RWPE1 (cell line): Measurements from ENCODE around the gene COL6A2.

ENCODE experiments used
- CTCF ChIA-PET: fragments of 350-600 bp; sonication (Branson Sonifier 250); formaldehyde crosslinking; extraction: SDS; loops from one replicate; lab custom pipeline; 2021; lab: Yijun Ruan, JAX
- POLR2A ChIA-PET: fragments of 400-600 bp; formaldehyde crosslinking; extraction: SDS; loops from one replicate; lab custom pipeline; 2020; ENCODE audit warnings: antibody characterized with exemption; ENCODE audit not compliant: low non-redundant PET; lab: Yijun Ruan, JAX
- DNase-seq: peaks from one replicate; pipeline ENCODE4 v3.0.0; 2012; ENCODE audit warnings: low spot score
- H3K27ac ChIP-seq: fragments of 450-650 bp; 2 replicates; pipeline ENCODE4 v1.5.1; 2017
- CTCF ChIP-seq: fragments of 450-650 bp; conservative IDR thresholded peaks from 2 replicates; pipeline ENCODE4 v1.5.1; 2017; ENCODE audit warnings: low read depth, mild to moderate bottlenecking

Gene COL6A2

GRCh38 chr21:46122758-46123683 is 25.1 kb downstream of the COL6A2 start:
- no peak for DNase-seq
- POLR2A ChIA-PET, result no interaction called here
- TF ChIP-seq CTCF, result no peak
- peak overlapping the region; percentile 32; the same call in 1 of the 2 replicates for H3K27ac ChIP-seq
- CTCF ChIA-PET, result interaction anchor here (1.2 kb wide), 1 partner anchor 20 kb away, joined by 5 read pairs; no protein-coding TSS in a partner anchor

- H3K27ac ChIP-seq, result no peak overlapping the region
- no peak for TF ChIP-seq CTCF
- DNase-seq, result no peak
- ChIA-PET CTCF (no interaction called here), POLR2A (no interaction called here)
These were observed 26.4 kb downstream of the COL6A2 start for GRCh38 chr21:46124083-46124925.

GRCh38 chr21:46124926-46125845 is 27.3 kb downstream of the COL6A2 start:
- no peak for DNase-seq
- TF ChIP-seq CTCF, result no peak
- ChIA-PET CTCF (interaction anchor here (0.7 kb wide), 1 partner anchor 87 kb away, joined by 8 read pairs; no protein-coding TSS in a partner anchor), POLR2A (no interaction called here)
- no peak overlapping the region for H3K27ac ChIP-seq

- POLR2A ChIA-PET, result no interaction called here
- DNase-seq, result no peak
- H3K27ac ChIP-seq, result no peak overlapping the region
- TF ChIP-seq CTCF, result no peak
- CTCF ChIA-PET, result no interaction called here
These were observed 28.0 kb downstream of the COL6A2 start for GRCh38 chr21:46125846-46126301.

GRCh38 chr21:46126309-46127238 is 28.7 kb downstream of the COL6A2 start:
- no peak for TF ChIP-seq CTCF
- POLR2A ChIA-PET, result no interaction called here
- no peak overlapping the region for H3K27ac ChIP-seq
- CTCF ChIA-PET, result no interaction called here
- DNase-seq, result no peak
